HuH-7.5 (cell line): ENCODE data around the gene CIT.

ENCODE experiments used
- DNase-seq: peaks from one replicate; pipeline ENCODE4 v3.0.0; 2011; ENCODE audit warnings: low spot score

CIT gene

GRCh38 chr12:119645535-119646059 is 231.5 kb downstream of the CIT start:
- no peak for DNase-seq

- DNase-seq = no peak
Observed at GRCh38 chr12:119644930-119645329, 232.2 kb downstream of the CIT start.

- DNase-seq = no peak
Observed at GRCh38 chr12:119642986-119643385, 234.1 kb downstream of the CIT start.
